Measurements from ENCODE around the gene PARPBP. TPM values are rescaled to one million over a fixed set of nuclear protein-coding genes. Genes with fewer than 3 reads are reported as not detected.
A peak's percentile ranks its signal among the peaks of the same experiment; 100 is the strongest.

The PARPBP gene
- total and polyA plus RNA-seq, 4 donors, result 0.41 to 7.2 (median 2.0) TPM

GRCh38 chr12:102169922-102170621, 50.1 kb downstream of the PARPBP start:
- Histone ChIP-seq H3K9me3 (ENCODE audit: control insufficient read depth, low read length) (no peaks in the 10 kb centered on the region), H3K36me3 (ENCODE audit: control insufficient read depth in 1 of 2, insufficient read depth in 2 of 2, low read length in 1 of 2) (no peaks in the 10 kb centered on the region), H3K4me3 (ENCODE audit: low read length in 2 of 2) (no peak overlapping the region), H3K4me1 (ENCODE audit: control insufficient read depth in 1 of 2, insufficient read depth in 2 of 2, low read length in 2 of 2) (peaks cover 0 to 2% of the 10 kb centered on the region in 2 donors), H3K27ac (ENCODE audit: low read depth in 1 of 2, low read length in 2 of 2) (no peak overlapping the region), H3K27me3 (ENCODE audit: control insufficient read depth in 1 of 2, insufficient read depth in 2 of 2, low read length in 1 of 2) (no peaks in the 10 kb centered on the region)
- DNase-seq, result no peak
- intact Hi-C loops (cut with DNase I), result loop anchor here in 1 of 2 donors (5.0 kb wide), 1 partner anchor 312 kb away; the partner anchor contains the start of gene IGF1
- 98 to 99% methylated on average over 2 of the region's 2 CpGs for WGBS, 2 donors
- no peak for ATAC-seq (ENCODE audit: low FRiP score)

- H3K4me3 ChIP-seq (ENCODE audit: low read length in 2 of 2), result no peak overlapping the region
- H3K27ac ChIP-seq (ENCODE audit: low read depth in 1 of 2, low read length in 2 of 2), result no peak overlapping the region
- no peaks in the 10 kb centered on the region for H3K36me3 ChIP-seq (ENCODE audit: control insufficient read depth in 1 of 2, insufficient read depth in 2 of 2, low read length in 1 of 2)
- DNase-seq (no peak), ATAC-seq (ENCODE audit: low FRiP score) (no peak)
- no peaks in the 10 kb centered on the region for H3K27me3 ChIP-seq (ENCODE audit: control insufficient read depth in 1 of 2, insufficient read depth in 2 of 2, low read length in 1 of 2)
- intact Hi-C loops (cut with DNase I), result loop anchor here in 1 of 2 donors (5.0 kb wide), 1 partner anchor 310 kb away; the partner anchor contains the start of gene IGF1
- H3K4me1 ChIP-seq (ENCODE audit: control insufficient read depth in 1 of 2, insufficient read depth in 2 of 2, low read length in 2 of 2), result peaks cover 0 to 2% of the 10 kb centered on the region in 2 donors
- H3K9me3 ChIP-seq (ENCODE audit: control insufficient read depth, low read length), result no peaks in the 10 kb centered on the region
These were observed 52.0 kb downstream of the PARPBP start for GRCh38 chr12:102171951-102172350.

DNA sequence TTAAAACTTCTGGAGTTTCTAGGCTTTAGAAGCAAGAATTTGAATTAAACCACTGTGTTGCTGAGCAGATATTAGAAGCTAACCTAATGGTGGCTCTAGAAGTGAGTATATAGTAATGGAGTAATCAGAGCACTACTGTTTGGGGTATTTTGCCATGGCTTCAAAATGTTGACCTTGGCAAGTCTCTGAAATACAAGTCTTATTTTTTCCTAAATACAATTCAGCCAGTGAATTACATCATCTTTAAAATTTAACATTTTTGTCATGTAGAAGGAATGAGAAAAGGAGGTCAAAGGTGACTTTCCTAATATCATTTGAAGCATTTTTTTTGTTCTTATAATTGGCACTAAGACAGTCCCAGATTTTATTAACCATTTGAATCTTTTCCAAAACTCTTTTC, 52.5 kb downstream of the PARPBP start:
- Histone ChIP-seq H3K4me1 (ENCODE audit: control insufficient read depth in 1 of 2, insufficient read depth in 2 of 2, low read length in 2 of 2) (peaks cover 0 to 2% of the 10 kb centered on the region in 2 donors), H3K9me3 (ENCODE audit: control insufficient read depth, low read length) (no peaks in the 10 kb centered on the region), H3K36me3 (ENCODE audit: control insufficient read depth in 1 of 2, insufficient read depth in 2 of 2, low read length in 1 of 2) (no peaks in the 10 kb centered on the region), H3K27me3 (ENCODE audit: control insufficient read depth in 1 of 2, insufficient read depth in 2 of 2, low read length in 1 of 2) (no peaks in the 10 kb centered on the region), H3K4me3 (ENCODE audit: low read length in 2 of 2) (no peak overlapping the region), H3K27ac (ENCODE audit: low read depth in 1 of 2, low read length in 2 of 2) (no peak overlapping the region)
- intact Hi-C loops (cut with DNase I), result loop anchor here in 1 of 2 donors (5.0 kb wide), 1 partner anchor 310 kb away; the partner anchor contains the start of gene IGF1
- peak; percentile 62 for ATAC-seq (ENCODE audit: low FRiP score)
- no peak for DNase-seq

- ATAC-seq (ENCODE audit: low FRiP score), result no peak
These were observed 54.1 kb downstream of the PARPBP start for GRCh38 chr12:102174117-102174516.

DNA sequence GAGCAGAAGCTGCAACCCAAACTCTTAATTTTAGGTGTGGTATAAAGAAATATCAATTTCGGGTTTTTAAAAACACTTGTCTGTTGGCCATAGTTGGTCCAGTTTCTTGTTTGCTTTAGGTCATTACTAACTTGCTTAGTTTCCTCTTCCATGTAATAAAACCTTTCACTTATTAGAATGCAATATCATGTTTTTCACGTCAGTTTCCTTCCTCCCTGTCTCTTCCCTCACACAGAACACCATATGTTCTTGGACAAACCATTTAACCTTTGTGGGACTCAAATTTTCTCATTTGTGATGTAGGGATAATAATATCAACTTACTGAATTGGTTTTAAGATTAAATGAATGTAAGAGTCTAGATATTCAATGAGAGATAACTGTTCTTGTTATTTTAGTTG, 54.8 kb downstream of the PARPBP start:
- ATAC-seq (ENCODE audit: low FRiP score) (no peak), DNase-seq (no peak)
- 90 to 93% methylated on average over 2 of the region's 2 CpGs for WGBS, 2 donors
- Histone ChIP-seq H3K4me1 (ENCODE audit: control insufficient read depth in 1 of 2, insufficient read depth in 2 of 2, low read length in 2 of 2) (no peaks in the 10 kb centered on the region), H3K27ac (ENCODE audit: low read depth in 1 of 2, low read length in 2 of 2) (no peak overlapping the region), H3K27me3 (ENCODE audit: control insufficient read depth in 1 of 2, insufficient read depth in 2 of 2, low read length in 1 of 2) (no peaks in the 10 kb centered on the region), H3K4me3 (ENCODE audit: low read length in 2 of 2) (no peak overlapping the region), H3K9me3 (ENCODE audit: control insufficient read depth, low read length) (no peaks in the 10 kb centered on the region), H3K36me3 (ENCODE audit: control insufficient read depth in 1 of 2, insufficient read depth in 2 of 2, low read length in 1 of 2) (no peaks in the 10 kb centered on the region)
- intact Hi-C loops (cut with DNase I), result loop anchor here in 1 of 2 donors (5.0 kb wide), 1 partner anchor 308 kb away; the partner anchor contains the start of gene IGF1

More at GRCh38 chr12:102174117-102174516, 54.1 kb downstream of the PARPBP start:
- no peaks in the 10 kb centered on the region for H3K36me3 ChIP-seq (ENCODE audit: control insufficient read depth in 1 of 2, insufficient read depth in 2 of 2, low read length in 1 of 2)
- H3K9me3 ChIP-seq (ENCODE audit: control insufficient read depth, low read length), result no peaks in the 10 kb centered on the region
- H3K4me1 ChIP-seq (ENCODE audit: control insufficient read depth in 1 of 2, insufficient read depth in 2 of 2, low read length in 2 of 2), result no peaks in the 10 kb centered on the region
- H3K27me3 ChIP-seq (ENCODE audit: control insufficient read depth in 1 of 2, insufficient read depth in 2 of 2, low read length in 1 of 2), result no peaks in the 10 kb centered on the region
- intact Hi-C loops (cut with DNase I), result loop anchor here in 1 of 2 donors (5.0 kb wide), 1 partner anchor 308 kb away; the partner anchor contains the start of gene IGF1
- H3K4me3 ChIP-seq (ENCODE audit: low read length in 2 of 2), result no peak overlapping the region
- no peak for DNase-seq
- 90 to 98% methylated on average over 2 of the region's 2 CpGs for WGBS, 2 donors
- no peak overlapping the region for H3K27ac ChIP-seq (ENCODE audit: low read depth in 1 of 2, low read length in 2 of 2)

- no peak for ATAC-seq (ENCODE audit: low FRiP score)
- H3K36me3 ChIP-seq (ENCODE audit: control insufficient read depth in 1 of 2, insufficient read depth in 2 of 2, low read length in 1 of 2), result no peaks in the 10 kb centered on the region
- intact Hi-C loops (cut with DNase I), result no loop called here
- no peaks in the 10 kb centered on the region for H3K9me3 ChIP-seq (ENCODE audit: control insufficient read depth, low read length)
- DNase-seq, result no peak
- no peak overlapping the region for H3K4me3 ChIP-seq (ENCODE audit: low read length in 2 of 2)
- no peaks in the 10 kb centered on the region for H3K4me1 ChIP-seq (ENCODE audit: control insufficient read depth in 1 of 2, insufficient read depth in 2 of 2, low read length in 2 of 2)
- WGBS, 2 donors, result 50 to 53% methylated on average over 2 of the region's 2 CpGs
- no peak overlapping the region for H3K27ac ChIP-seq (ENCODE audit: low read depth in 1 of 2, low read length in 2 of 2)
- H3K27me3 ChIP-seq (ENCODE audit: control insufficient read depth in 1 of 2, insufficient read depth in 2 of 2, low read length in 1 of 2), result no peaks in the 10 kb centered on the region
These were observed 62.7 kb downstream of the PARPBP start for GRCh38 chr12:102182635-102183034.

DNA sequence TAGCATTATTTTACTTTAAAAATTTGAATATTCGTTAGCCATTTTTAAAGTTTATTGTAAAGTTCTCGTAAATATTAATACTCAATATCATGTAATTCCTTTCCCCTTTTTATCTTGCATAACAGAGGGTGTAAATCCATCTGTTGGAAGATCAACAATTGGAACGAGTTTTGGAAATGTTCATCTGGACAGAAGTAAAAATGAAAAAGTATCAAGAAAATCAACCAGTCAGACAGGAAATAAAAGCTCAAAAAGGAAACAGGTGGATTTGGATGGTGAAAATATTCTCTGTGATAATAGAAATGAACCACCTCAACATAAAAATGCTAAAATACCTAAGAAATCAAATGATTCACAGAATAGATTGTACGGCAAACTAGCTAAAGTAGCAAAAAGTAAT, 75.8 kb downstream of the PARPBP start:
- DNase-seq (no peak), ATAC-seq (ENCODE audit: low FRiP score) (no peak)
- Histone ChIP-seq H3K27me3 (ENCODE audit: control insufficient read depth in 1 of 2, insufficient read depth in 2 of 2, low read length in 1 of 2) (no peaks in the 10 kb centered on the region), H3K4me3 (ENCODE audit: low read length in 2 of 2) (no peak overlapping the region), H3K9me3 (ENCODE audit: control insufficient read depth, low read length) (no peaks in the 10 kb centered on the region), H3K36me3 (ENCODE audit: control insufficient read depth in 1 of 2, insufficient read depth in 2 of 2, low read length in 1 of 2) (no peaks in the 10 kb centered on the region), H3K27ac (ENCODE audit: low read depth in 1 of 2, low read length in 2 of 2) (no peak overlapping the region), H3K4me1 (ENCODE audit: control insufficient read depth in 1 of 2, insufficient read depth in 2 of 2, low read length in 2 of 2) (no peaks in the 10 kb centered on the region)
- WGBS, 2 donors, result 87 to 90% methylated on average over 4 of the region's 4 CpGs
- intact Hi-C loops (cut with DNase I), result no loop called here

GRCh38 chr12:102197789-102198188, 77.8 kb downstream of the PARPBP start, which contains the start of gene PMCH:
Gene PMCH, minus strand, starts transcription at chr12:102197833. Its CDS starts 63 bp downstream, at chr12:102197770.
- Histone ChIP-seq H3K4me3 (ENCODE audit: low read length in 2 of 2) (no peak within 1 kb of the TSS), H3K36me3 (ENCODE audit: control insufficient read depth in 1 of 2, insufficient read depth in 2 of 2, low read length in 1 of 2) (no peaks in the 10 kb centered on the region), H3K27me3 (ENCODE audit: control insufficient read depth in 1 of 2, insufficient read depth in 2 of 2, low read length in 1 of 2) (no peaks in the 10 kb centered on the region), H3K4me1 (ENCODE audit: control insufficient read depth in 1 of 2, insufficient read depth in 2 of 2, low read length in 2 of 2) (no peaks in the 10 kb centered on the region), H3K27ac (ENCODE audit: low read depth in 1 of 2, low read length in 2 of 2) (no peak within 1 kb of the TSS), H3K9me3 (ENCODE audit: control insufficient read depth, low read length) (no peaks in the 10 kb centered on the region)
- intact Hi-C loops (cut with DNase I), result no loop called here
- ATAC-seq (ENCODE audit: low FRiP score) (no peak), DNase-seq (no peak)
- 63 to 68% methylated on average over 1 of the region's 1 CpG for WGBS, 2 donors
